G401.6 (cell line): Measurements from ENCODE around the gene ARMC9.
"Not testable (repeated sequence)": the region's sequence is repeated elsewhere in the genome, so short reads cannot be mapped to it uniquely, and the experiment has no call there.

Experiments used
- FAIRE-seq: peaks from 2 replicates; lab custom pipeline; 2012; peaks lifted over from hg19 to GRCh38; lab: Jason Lieb, UNC

ARMC9 gene

GRCh38 chr2:231198291-231199173 is at the start of gene ARMC9:
ARMC9 (plus strand) TSS chr2:231198631; CDS start chr2:231206239, 7,608 bp downstream.
- no peak for FAIRE-seq

GRCh38 chr2:231152800-231153557 is 45.5 kb upstream of the ARMC9 start:
- peak; percentile 95 for FAIRE-seq

GRCh38 chr2:231159306-231159705 is 39.1 kb upstream of the ARMC9 start:
- FAIRE-seq = peak; percentile 99

- no peak for FAIRE-seq
These were observed 37.7 kb upstream of the ARMC9 start for GRCh38 chr2:231160701-231161100.

GRCh38 chr2:231161252-231161839 is 37.1 kb upstream of the ARMC9 start:
- FAIRE-seq = no peak

GRCh38 chr2:231161877-231162329 is 36.5 kb upstream of the ARMC9 start:
- FAIRE-seq = peak; percentile 100

GRCh38 chr2:231163011-231163410 is 35.4 kb upstream of the ARMC9 start:
- FAIRE-seq = no peak

GRCh38 chr2:231163414-231164095 is 34.9 kb upstream of the ARMC9 start:
- FAIRE-seq = peak; percentile 98

GRCh38 chr2:231167745-231168459 is 30.5 kb upstream of the ARMC9 start:
- peak; percentile 70 for FAIRE-seq

- peak; percentile 63 for FAIRE-seq
These were observed 29.8 kb upstream of the ARMC9 start for GRCh38 chr2:231168460-231169139.

GRCh38 chr2:231169488-231169887 is 28.9 kb upstream of the ARMC9 start:
- no peak for FAIRE-seq

GRCh38 chr2:231170055-231170454 is 28.4 kb upstream of the ARMC9 start:
- FAIRE-seq = peak; percentile 85

- FAIRE-seq = peak; percentile 97
These were observed 26.4 kb upstream of the ARMC9 start for GRCh38 chr2:231172025-231172424.

- FAIRE-seq = peak; percentile 100
These were observed 24.2 kb upstream of the ARMC9 start for GRCh38 chr2:231174211-231174651.

GRCh38 chr2:231176066-231176465 is 22.4 kb upstream of the ARMC9 start:
- no peak for FAIRE-seq

GRCh38 chr2:231177156-231178025 is 21.0 kb upstream of the ARMC9 start:
- no peak for FAIRE-seq

- FAIRE-seq = not testable (repeated sequence)
These were observed 19.6 kb upstream of the ARMC9 start for GRCh38 chr2:231178805-231179204.

GRCh38 chr2:231181860-231182512 is 16.4 kb upstream of the ARMC9 start:
- peak; percentile 23 for FAIRE-seq

- no peak for FAIRE-seq
These were observed 15.9 kb upstream of the ARMC9 start for GRCh38 chr2:231182513-231182899.
